Osteoblast (primary cell): Measurements from ENCODE around the gene DPP10. TPM values are rescaled to one million over a fixed set of nuclear protein-coding genes. Genes with fewer than 3 reads are reported as not detected.

Experiments
- DNase-seq: peaks from one replicate; pipeline ENCODE4 v3.0.0; 2011; ENCODE audit warnings: low spot score, mixed read lengths; ENCODE audit not compliant: insufficient read length; ENCODE audit errors: missing footprints
- H2AFZ ChIP-seq: 2 replicates; pipeline ENCODE4 v1.6.0; 2011; ENCODE audit warnings: mild to moderate bottlenecking, low read length
- H3K27ac ChIP-seq: 2 replicates; pipeline ENCODE4 v1.5.1; 2011; ENCODE audit warnings: mild to moderate bottlenecking, low read depth, low read length, moderate library complexity
- H3K27me3 ChIP-seq: 2 replicates; pipeline ENCODE4 v1.6.0; 2012; ENCODE audit warnings: mild to moderate bottlenecking, control low read depth, inconsistent platforms, low read length, moderate library complexity; ENCODE audit not compliant: insufficient read depth
- H3K36me3 ChIP-seq: 2 replicates; pipeline ENCODE4 v1.5.1; 2011; ENCODE audit warnings: mild to moderate bottlenecking, low read length, control low read depth, moderate library complexity; ENCODE audit not compliant: insufficient read depth
- H3K4me1 ChIP-seq: 2 replicates; pipeline ENCODE4 v1.5.1; 2011; ENCODE audit warnings: mild to moderate bottlenecking, low read length, control low read depth, moderate library complexity; ENCODE audit not compliant: insufficient read depth
- H3K4me2 ChIP-seq: 2 replicates; pipeline ENCODE4 v1.6.0; 2011; ENCODE audit warnings: mild to moderate bottlenecking, low read length; ENCODE audit not compliant: insufficient read depth
- H3K4me3 ChIP-seq: fragments of 200-600 bp; sonication (generic); 3 replicates; pipeline ENCODE4 v1.5.1; 2012; ENCODE audit warnings: mild to moderate bottlenecking, low read length, inconsistent platforms; ENCODE audit not compliant: insufficient read depth
- H3K79me2 ChIP-seq: 2 replicates; pipeline ENCODE4 v1.6.0; 2012; ENCODE audit warnings: mild to moderate bottlenecking, low read length, control low read depth, inconsistent platforms; ENCODE audit not compliant: insufficient read depth
- H3K9me3 ChIP-seq: 2 replicates; pipeline ENCODE4 v1.5.1; 2011; ENCODE audit warnings: low read depth, low read length, control low read depth
- H4K20me1 ChIP-seq: 2 replicates; pipeline ENCODE4 v1.6.0; 2012; ENCODE audit warnings: mild to moderate bottlenecking, low read length, control low read depth; ENCODE audit not compliant: insufficient read depth
- CTCF ChIP-seq: IDR thresholded peaks from 2 replicates; pipeline ENCODE4 v1.5.1; 2011; ENCODE audit warnings: mild to moderate bottlenecking, low read depth, low read length, moderate library complexity; ENCODE audit errors: extremely low read depth
- total RNA-seq: library from RNA; depleted of rRNA; stranded (reverse); fragments of >200 nt; gene quantifications from 2 replicates; pipeline ENCODE4 v1.2.3, GENCODE V29; 2012

DPP10 gene
- total RNA-seq, 1 donor = not detected

- Histone ChIP-seq H2AFZ (no peak overlapping the region), H3K4me3 (no peak overlapping the region), H3K9me3 (no peaks in the 10 kb centered on the region), H3K27me3 (no peaks in the 10 kb centered on the region), H3K36me3 (no peaks in the 10 kb centered on the region), H4K20me1 (no peaks in the 10 kb centered on the region), H3K79me2 (no peaks in the 10 kb centered on the region), H3K27ac (no peak overlapping the region), H3K4me1 (no peaks in the 10 kb centered on the region), H3K4me2 (no peak overlapping the region)
- TF ChIP-seq CTCF = no peak
- DNase-seq = no peak
Measured at GRCh38 chr2:115624332-115624731, 1181.9 kb downstream of the DPP10 start.

DNA sequence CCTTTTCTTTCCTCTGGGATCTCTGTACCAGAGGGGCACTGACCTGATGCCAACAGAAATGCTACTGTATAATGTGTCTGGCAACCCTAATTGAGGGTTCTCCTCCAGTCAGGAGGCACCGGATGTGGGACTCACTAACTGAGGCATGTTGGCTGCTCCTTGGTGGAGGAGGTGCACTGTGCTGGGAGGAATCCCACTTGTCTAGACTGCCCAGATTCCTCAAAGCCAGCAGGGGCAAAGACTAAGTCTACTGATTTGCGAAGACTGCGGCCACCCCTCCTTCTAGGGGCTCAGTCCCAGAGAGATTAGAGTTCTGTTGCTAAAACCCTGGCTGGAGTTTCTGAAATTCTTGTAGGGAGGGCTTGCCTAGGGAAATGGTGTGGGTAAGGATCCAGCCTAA lies 1192.1 kb downstream of the DPP10 start:
- Histone ChIP-seq H3K79me2 (no peaks in the 10 kb centered on the region), H3K4me3 (no peak overlapping the region), H2AFZ (no peak overlapping the region), H3K27me3 (no peaks in the 10 kb centered on the region), H3K4me1 (no peaks in the 10 kb centered on the region), H3K9me3 (peaks cover 4% of the 10 kb centered on the region), H3K4me2 (no peak overlapping the region), H4K20me1 (no peaks in the 10 kb centered on the region), H3K27ac (no peak overlapping the region), H3K36me3 (no peaks in the 10 kb centered on the region)
- TF ChIP-seq CTCF = no peak
- no peak for DNase-seq

- Histone ChIP-seq H3K36me3 (no peaks in the 10 kb centered on the region), H4K20me1 (no peaks in the 10 kb centered on the region), H3K27me3 (no peaks in the 10 kb centered on the region), H3K4me3 (no peak overlapping the region), H3K27ac (no peak overlapping the region), H3K9me3 (peaks cover 4% of the 10 kb centered on the region), H3K4me2 (no peak overlapping the region), H2AFZ (no peak overlapping the region), H3K4me1 (no peaks in the 10 kb centered on the region), H3K79me2 (no peaks in the 10 kb centered on the region)
- TF ChIP-seq CTCF = no peak
- DNase-seq = no peak
Measured at GRCh38 chr2:115635430-115635829, 1193.0 kb downstream of the DPP10 start.

GRCh38 chr2:115649731-115650130 lies 1207.3 kb downstream of the DPP10 start:
- Histone ChIP-seq H3K4me2 (no peak overlapping the region), H3K36me3 (no peaks in the 10 kb centered on the region), H4K20me1 (no peaks in the 10 kb centered on the region), H3K4me3 (no peak overlapping the region), H3K27ac (no peak overlapping the region), H3K9me3 (no peaks in the 10 kb centered on the region), H3K4me1 (no peaks in the 10 kb centered on the region), H3K27me3 (no peaks in the 10 kb centered on the region), H3K79me2 (no peaks in the 10 kb centered on the region), H2AFZ (no peak overlapping the region)
- no peak for TF ChIP-seq CTCF
- no peak for DNase-seq
